ENCODE results near the gene LBHD2.

Gene LBHD2

GRCh38 chr14:103121121-103121845, 37.3 kb downstream of the LBHD2 start:
- no peak for DNase-seq

- DNase-seq = peak; percentile 82
Measured at GRCh38 chr14:103121846-103122584, 38.0 kb downstream of the LBHD2 start.

- DNase-seq = no peak
Measured at GRCh38 chr14:103122585-103122946, 38.6 kb downstream of the LBHD2 start.

- DNase-seq = no peak
Measured at GRCh38 chr14:103122947-103123633, 39.1 kb downstream of the LBHD2 start, which contains the start of gene TNFAIP2. Gene TNFAIP2, plus strand, starts transcription at chr14:103123461. Its CDS starts 2,997 bp downstream, at chr14:103126458.

- DNase-seq = no peak
Measured at GRCh38 chr14:103123634-103124500, 39.9 kb downstream of the LBHD2 start.

GRCh38 chr14:103124501-103125001, 40.5 kb downstream of the LBHD2 start:
- DNase-seq = no peak

GRCh38 chr14:103125098-103126070, 41.4 kb downstream of the LBHD2 start:
- DNase-seq = no peak

GRCh38 chr14:103126088-103126872, 42.3 kb downstream of the LBHD2 start:
- DNase-seq = no peak

GRCh38 chr14:103126873-103127304, 42.9 kb downstream of the LBHD2 start:
- DNase-seq = no peak

GRCh38 chr14:103127356-103127755, 43.3 kb downstream of the LBHD2 start:
- DNase-seq = no peak

- DNase-seq = no peak
Measured at GRCh38 chr14:103127861-103128598, 44.0 kb downstream of the LBHD2 start.

GRCh38 chr14:103128631-103129300, 44.8 kb downstream of the LBHD2 start:
- DNase-seq = no peak

- DNase-seq = no peak
Measured at GRCh38 chr14:103129301-103130016, 45.4 kb downstream of the LBHD2 start.

GRCh38 chr14:103130017-103130764, 46.2 kb downstream of the LBHD2 start:
- no peak for DNase-seq

- peak; percentile 78 for DNase-seq
Measured at GRCh38 chr14:103130965-103131364, 47.0 kb downstream of the LBHD2 start.

- no peak for DNase-seq
Measured at GRCh38 chr14:103131580-103131979, 47.6 kb downstream of the LBHD2 start.

Measured in fibroblast of skin of scalp (primary cell).